Gastroesophageal sphincter (tissue), 3 donors: ENCODE data around the gene MDFIC.

Experiments used
- CTCF ChIP-seq, 4 experiments: fragments of 200-600 bp in 2 of 4; fragments of 450-650 bp in 2 of 4; sonication (generic) in 1 of 4; IDR thresholded peaks; one replicate each; pipeline ENCODE4 v1.5.1; 2017 to 2019; ENCODE audit warnings: antibody characterized with exemption in 4 of 4, mild to moderate bottlenecking in 2 of 4, moderate library complexity in 2 of 4
- EP300 ChIP-seq: sonication (generic); formaldehyde crosslinking; IDR thresholded peaks from one replicate; pipeline ENCODE4 v1.6.1; 2017; ENCODE audit warnings: antibody characterized with exemption, mild to moderate bottlenecking
- POLR2A ChIP-seq, 2 donors: fragments of 450-650 bp; IDR thresholded peaks; one replicate each; pipeline ENCODE4 v1.6.1; 2017; ENCODE audit warnings: antibody characterized with exemption in 2 of 2, mild to moderate bottlenecking in 2 of 2, moderate library complexity in 1 of 2
- POLR2AphosphoS5 ChIP-seq: sonication (generic); formaldehyde crosslinking; IDR thresholded peaks from one replicate; pipeline ENCODE4 v1.6.1; 2017; ENCODE audit warnings: antibody characterized with exemption

DNA sequence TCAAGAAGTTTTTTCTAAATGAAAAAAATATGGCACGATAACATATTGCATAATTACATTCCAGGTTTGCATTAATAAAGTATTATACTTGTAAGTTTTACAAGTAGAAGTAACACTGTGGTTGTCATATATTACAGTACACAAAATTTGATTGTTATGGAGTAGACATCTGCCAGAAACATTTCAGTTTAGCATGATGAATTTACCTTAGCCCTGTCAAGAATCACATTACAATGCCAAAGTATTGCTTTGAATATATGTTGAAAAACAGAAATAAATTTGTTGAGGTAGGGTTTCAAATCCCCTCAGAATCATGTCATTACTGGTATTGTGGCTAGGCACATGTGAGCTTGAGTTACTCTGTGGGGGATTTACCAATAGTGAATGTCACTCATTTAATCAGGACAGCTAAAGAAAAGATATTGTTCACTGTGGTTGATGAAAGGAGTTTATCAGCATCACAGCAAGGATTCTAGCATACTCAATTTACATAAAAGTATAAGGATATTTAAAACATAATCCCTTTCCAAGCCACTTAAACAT is 112.1 kb downstream of the MDFIC start:
- TF ChIP-seq CTCF (IDR thresholded peaks at IDR 0.05) (no peak), POLR2A (IDR thresholded peaks at IDR 0.05) (no peak), POLR2AphosphoS5 (no peak), EP300 (no peak)
